ENCODE measurements around the gene SH3GL3.

DNA sequence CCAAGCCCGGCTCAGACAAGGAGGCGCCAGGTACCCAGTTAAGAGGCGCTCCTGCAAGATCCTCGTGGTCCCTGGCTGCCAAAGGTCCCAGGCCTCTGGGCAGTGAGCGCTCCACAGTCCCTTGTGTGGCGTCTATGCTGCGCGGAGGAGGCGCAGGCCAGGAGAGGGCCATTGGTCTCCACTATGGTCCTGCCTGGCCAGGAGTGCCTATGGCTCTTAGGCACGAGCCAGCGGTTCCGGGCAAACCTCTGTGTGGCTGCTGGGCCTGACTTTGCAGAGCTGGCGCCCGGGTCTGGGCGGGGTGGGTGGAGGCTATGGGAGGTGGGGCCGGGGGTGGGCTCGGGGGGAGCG, 206.1 kb downstream of the SH3GL3 start:
- TF ChIP-seq POLR2A (IDR thresholded peaks at IDR 0.05), result no peak
- TF ChIP-seq, protein P1, sequence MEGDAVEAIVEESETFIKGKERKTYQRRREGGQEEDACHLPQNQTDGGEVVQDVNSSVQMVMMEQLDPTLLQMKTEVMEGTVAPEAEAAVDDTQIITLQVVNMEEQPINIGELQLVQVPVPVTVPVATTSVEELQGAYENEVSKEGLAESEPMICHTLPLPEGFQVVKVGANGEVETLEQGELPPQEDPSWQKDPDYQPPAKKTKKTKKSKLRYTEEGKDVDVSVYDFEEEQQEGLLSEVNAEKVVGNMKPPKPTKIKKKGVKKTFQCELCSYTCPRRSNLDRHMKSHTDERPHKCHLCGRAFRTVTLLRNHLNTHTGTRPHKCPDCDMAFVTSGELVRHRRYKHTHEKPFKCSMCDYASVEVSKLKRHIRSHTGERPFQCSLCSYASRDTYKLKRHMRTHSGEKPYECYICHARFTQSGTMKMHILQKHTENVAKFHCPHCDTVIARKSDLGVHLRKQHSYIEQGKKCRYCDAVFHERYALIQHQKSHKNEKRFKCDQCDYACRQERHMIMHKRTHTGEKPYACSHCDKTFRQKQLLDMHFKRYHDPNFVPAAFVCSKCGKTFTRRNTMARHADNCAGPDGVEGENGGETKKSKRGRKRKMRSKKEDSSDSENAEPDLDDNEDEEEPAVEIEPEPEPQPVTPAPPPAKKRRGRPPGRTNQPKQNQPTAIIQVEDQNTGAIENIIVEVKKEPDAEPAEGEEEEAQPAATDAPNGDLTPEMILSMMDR (IDR thresholded peaks at IDR 0.05), result no peak

All from Peyer's patch (tissue), 4 donors.